ENCODE data around the gene NCAPD3. TPM values are rescaled to one million over a fixed set of nuclear protein-coding genes. Genes with fewer than 3 reads are reported as not detected.

Gene NCAPD3
- total RNA-seq, 2 donors from 2014 or later: 44.4 to 61.9 TPM

GRCh38 chr11:134243913-134244312 lies 20.1 kb upstream of the NCAPD3 start:
- Histone ChIP-seq H3K4me3 (no peak overlapping the region), H3K27ac (no peak overlapping the region), H3K4me1 (replicated peaks) (no peaks in the 10 kb centered on the region), H3K36me3 (no peaks in the 10 kb centered on the region), H3K27me3 (replicated peaks; ENCODE audit: insufficient read depth) (no peaks in the 10 kb centered on the region), H3K9me3 (no peaks in the 10 kb centered on the region)
- TF ChIP-seq POLR2A (IDR thresholded peaks at IDR 0.05) (no peak), CTCF (IDR thresholded peaks at IDR 0.05) (no peak), POLR2AphosphoS5 (IDR thresholded peaks at IDR 0.05) (no peak)
- WGBS: 87% methylated on average over 4 of the region's 4 CpGs
- intact Hi-C loops (cut with DNase I): no loop called here
- no peak for DNase-seq (ENCODE audit: low spot score)

- TF ChIP-seq CTCF (IDR thresholded peaks at IDR 0.05) (no peak), POLR2A (IDR thresholded peaks at IDR 0.05) (no peak), POLR2AphosphoS5 (IDR thresholded peaks at IDR 0.05) (no peak)
- Histone ChIP-seq H3K9me3 (no peaks in the 10 kb centered on the region), H3K4me1 (replicated peaks) (no peaks in the 10 kb centered on the region), H3K27me3 (replicated peaks; ENCODE audit: insufficient read depth) (no peaks in the 10 kb centered on the region), H3K4me3 (no peak overlapping the region), H3K27ac (no peak overlapping the region), H3K36me3 (no peaks in the 10 kb centered on the region)
- intact Hi-C loops (cut with DNase I): no loop called here
- WGBS: 80% methylated on average over 9 of the region's 9 CpGs
- no peak for DNase-seq (ENCODE audit: low spot score)
These were observed 18.6 kb upstream of the NCAPD3 start for GRCh38 chr11:134242376-134242775.

- H3K9me3 ChIP-seq: no peaks in the 10 kb centered on the region
- intact Hi-C loops (cut with DNase I): no loop called here
- H3K4me3 ChIP-seq: no peak overlapping the region
- TF ChIP-seq CTCF (IDR thresholded peaks at IDR 0.05) (no peak), POLR2AphosphoS5 (IDR thresholded peaks at IDR 0.05) (no peak), POLR2A (IDR thresholded peaks at IDR 0.05) (no peak)
- DNase-seq (ENCODE audit: low spot score): no peak
- H3K4me1 ChIP-seq (replicated peaks): no peaks in the 10 kb centered on the region
- WGBS: 69% methylated on average over 6 of the region's 6 CpGs
- no peaks in the 10 kb centered on the region for H3K27me3 ChIP-seq (replicated peaks; ENCODE audit: insufficient read depth)
- no peak overlapping the region for H3K27ac ChIP-seq
- no peaks in the 10 kb centered on the region for H3K36me3 ChIP-seq
These were observed 16.8 kb upstream of the NCAPD3 start for GRCh38 chr11:134240592-134240991.

- 95% methylated on average over 5 of the region's 5 CpGs for WGBS
- intact Hi-C loops (cut with DNase I): no loop called here
- H3K4me3 ChIP-seq: no peak overlapping the region
- no peaks in the 10 kb centered on the region for H3K36me3 ChIP-seq
- H3K4me1 ChIP-seq (replicated peaks): no peaks in the 10 kb centered on the region
- DNase-seq (ENCODE audit: low spot score): no peak
- H3K9me3 ChIP-seq: no peaks in the 10 kb centered on the region
- H3K27me3 ChIP-seq (replicated peaks; ENCODE audit: insufficient read depth): no peaks in the 10 kb centered on the region
- TF ChIP-seq CTCF (IDR thresholded peaks at IDR 0.05) (no peak), POLR2AphosphoS5 (IDR thresholded peaks at IDR 0.05) (no peak), POLR2A (IDR thresholded peaks at IDR 0.05) (no peak)
- no peak overlapping the region for H3K27ac ChIP-seq
These were observed 15.2 kb upstream of the NCAPD3 start for GRCh38 chr11:134238956-134239355.

- 84% methylated on average over 11 of the region's 11 CpGs for WGBS
- no peak for TF ChIP-seq POLR2A (IDR thresholded peaks at IDR 0.05)
- no peak for TF ChIP-seq CTCF (IDR thresholded peaks at IDR 0.05)
- TF ChIP-seq POLR2AphosphoS5 (IDR thresholded peaks at IDR 0.05): no peak
- no peak overlapping the region for H3K27ac ChIP-seq
- no peak for DNase-seq (ENCODE audit: low spot score)
- H3K4me3 ChIP-seq: no peak overlapping the region
- no peaks in the 10 kb centered on the region for H3K4me1 ChIP-seq (replicated peaks)
- H3K36me3 ChIP-seq: no peaks in the 10 kb centered on the region
- H3K27me3 ChIP-seq (replicated peaks; ENCODE audit: insufficient read depth): no peaks in the 10 kb centered on the region
- intact Hi-C loops (cut with DNase I): no loop called here
- H3K9me3 ChIP-seq: no peaks in the 10 kb centered on the region
These were observed 13.8 kb upstream of the NCAPD3 start for GRCh38 chr11:134237557-134237922.
